Astrocyte (in vitro differentiated cells and primary cell): ENCODE data around the gene FAM174C. TPM values are rescaled to one million over a fixed set of nuclear protein-coding genes. Genes with fewer than 3 reads are reported as not detected.

ENCODE experiments used
- DNase-seq: peaks from one replicate; pipeline ENCODE4 v3.0.0-alpha.2; 2010; ENCODE audit warnings: low read depth
- FAIRE-seq: peaks from 2 replicates; lab custom pipeline; 2011; peaks lifted over from hg19 to GRCh38; lab: Jason Lieb, UNC
- H2AFZ ChIP-seq: 2 replicates; pipeline ENCODE4 v1.6.0; 2012; ENCODE audit warnings: low read depth, low read length, inconsistent platforms
- H3K27ac ChIP-seq: 2 replicates; pipeline ENCODE4 v1.5.1; 2011; ENCODE audit warnings: low read depth, low read length, inconsistent platforms
- H3K27me3 ChIP-seq: 2 replicates; pipeline ENCODE4 v1.6.0; 2011; ENCODE audit warnings: low read length, inconsistent platforms; ENCODE audit not compliant: insufficient read depth
- H3K36me3 ChIP-seq: 2 replicates; pipeline ENCODE4 v1.5.1; 2011; ENCODE audit warnings: low read length, inconsistent platforms; ENCODE audit not compliant: insufficient read depth
- H3K4me1 ChIP-seq: 2 replicates; pipeline ENCODE4 v1.5.1; 2011; ENCODE audit warnings: low read length, inconsistent platforms; ENCODE audit not compliant: insufficient read depth
- H3K4me2 ChIP-seq: 2 replicates; pipeline ENCODE4 v1.6.0; 2012; ENCODE audit warnings: low read length, inconsistent platforms
- H3K4me3 ChIP-seq: 2 replicates; pipeline ENCODE4 v1.5.1; 2011; ENCODE audit warnings: low read depth, mild to moderate bottlenecking, low read length, inconsistent platforms; ENCODE audit not compliant: insufficient read depth
- H3K79me2 ChIP-seq: 2 replicates; pipeline ENCODE4 v1.6.0; 2012; ENCODE audit warnings: mild to moderate bottlenecking, low read length, inconsistent platforms; ENCODE audit not compliant: insufficient read depth
- H3K9ac ChIP-seq: 2 replicates; pipeline ENCODE4 v1.6.0; 2012; ENCODE audit warnings: mild to moderate bottlenecking, low read length, inconsistent platforms
- H3K9me3 ChIP-seq: 2 replicates; pipeline ENCODE4 v1.5.1; 2012; ENCODE audit warnings: low read depth, mild to moderate bottlenecking, low read length, inconsistent platforms; ENCODE audit not compliant: insufficient read depth
- H4K20me1 ChIP-seq: 2 replicates; pipeline ENCODE4 v1.6.0; 2012; ENCODE audit warnings: low read length, inconsistent platforms; ENCODE audit not compliant: insufficient read depth
- H3K27ac Mint-ChIP-seq: one replicate; pipeline ENCODE4 v1.8.0; 2021; ENCODE audit warnings: mild to moderate bottlenecking, mixed read lengths; ENCODE audit not compliant: unreplicated experiment
- H3K27me3 Mint-ChIP-seq: one replicate; pipeline ENCODE4 v1.8.0; 2021; ENCODE audit warnings: low read depth, mixed read lengths; ENCODE audit not compliant: unreplicated experiment
- H3K36me3 Mint-ChIP-seq: one replicate; pipeline ENCODE4 v1.8.0; 2021; ENCODE audit warnings: low read depth, mixed read lengths; ENCODE audit not compliant: unreplicated experiment
- H3K4me1 Mint-ChIP-seq: one replicate; pipeline ENCODE4 v1.8.0; 2021; ENCODE audit warnings: low read depth, mixed read lengths; ENCODE audit not compliant: unreplicated experiment
- H3K4me3 Mint-ChIP-seq: one replicate; pipeline ENCODE4 v1.8.0; 2021; ENCODE audit warnings: mild to moderate bottlenecking, moderate library complexity, mixed read lengths; ENCODE audit not compliant: unreplicated experiment
- H3K9me3 Mint-ChIP-seq: one replicate; pipeline ENCODE4 v1.8.0; 2021; ENCODE audit warnings: mild to moderate bottlenecking, mixed read lengths; ENCODE audit not compliant: unreplicated experiment
- EZH2 ChIP-seq: IDR thresholded peaks from 2 replicates; pipeline ENCODE4 v1.6.1; 2012; ENCODE audit warnings: mild to moderate bottlenecking, low read length, inconsistent platforms; ENCODE audit not compliant: insufficient read depth
- total RNA-seq: library from RNA; stranded (reverse); gene quantifications from 2 replicates; pipeline ENCODE4 v1.2.1, GENCODE V29; 2021
- TF ChIP-seq, protein P1 (sequence below): IDR thresholded peaks from 2 replicates; pipeline ENCODE4 v1.5.1; 2011; ENCODE audit warnings: low read depth, mild to moderate bottlenecking, inconsistent platforms, low read length, moderate library complexity; ENCODE audit not compliant: insufficient read depth

Gene FAM174C
- total RNA-seq, 1 donor from 2014 or later, result 50.5 TPM

DNA sequence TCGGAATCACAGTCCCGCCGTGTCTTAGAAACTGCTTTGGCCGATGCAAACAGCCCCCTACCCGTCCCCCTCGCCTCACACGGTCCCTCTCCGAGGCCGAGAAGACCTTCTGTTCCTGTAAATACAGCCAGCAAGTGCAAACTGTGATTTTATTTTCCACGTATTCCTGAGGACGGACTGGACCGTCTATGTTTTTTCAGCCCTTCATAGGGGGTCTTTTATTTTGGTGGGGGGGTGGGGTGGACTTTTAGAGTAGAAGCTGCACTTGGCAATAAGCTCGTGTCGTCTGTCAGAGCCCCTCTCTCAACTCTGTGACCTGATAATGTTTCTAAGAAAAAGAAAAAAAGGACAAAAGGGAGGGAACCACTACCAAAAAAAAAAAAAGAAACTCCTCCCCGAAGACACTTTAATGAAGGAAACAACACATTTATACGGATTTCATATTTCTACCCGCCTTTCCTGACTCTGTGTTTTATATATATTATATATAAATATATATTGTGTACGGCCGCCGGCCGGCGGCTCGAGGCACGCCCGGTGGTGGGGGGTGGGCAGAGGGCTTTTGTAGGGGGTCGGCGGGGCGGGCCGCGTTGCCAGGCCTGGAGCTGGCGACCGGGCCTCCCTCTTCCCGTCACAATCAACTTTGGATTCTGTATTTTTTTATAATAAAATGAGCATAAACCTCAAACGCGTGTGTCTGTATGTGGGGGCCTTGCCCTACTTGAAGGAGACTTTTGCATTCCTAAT is 25.6 kb downstream of the FAM174C start:
- Histone ChIP-seq H3K36me3 (no peaks in the 10 kb centered on the region), H3K4me1 (no peaks in the 10 kb centered on the region), H3K9me3 (no peaks in the 10 kb centered on the region), H3K4me3 (no peak overlapping the region), H3K27ac (no peak overlapping the region), H3K27me3 (peaks cover 4% of the 10 kb centered on the region), H4K20me1 (no peaks in the 10 kb centered on the region), H3K79me2 (no peaks in the 10 kb centered on the region), H2AFZ (no peak overlapping the region), H3K9ac (no peak overlapping the region), H3K4me2 (no peak overlapping the region)
- no peak for FAIRE-seq
- H3K27ac Mint-ChIP-seq, result no peak overlapping the region
- no peaks in the 10 kb centered on the region for H3K9me3 Mint-ChIP-seq
- DNase-seq, result no peak
- peaks cover 2% of the 10 kb centered on the region for H3K27me3 Mint-ChIP-seq
- H3K36me3 Mint-ChIP-seq, result no peaks in the 10 kb centered on the region
- TF ChIP-seq, protein P1, sequence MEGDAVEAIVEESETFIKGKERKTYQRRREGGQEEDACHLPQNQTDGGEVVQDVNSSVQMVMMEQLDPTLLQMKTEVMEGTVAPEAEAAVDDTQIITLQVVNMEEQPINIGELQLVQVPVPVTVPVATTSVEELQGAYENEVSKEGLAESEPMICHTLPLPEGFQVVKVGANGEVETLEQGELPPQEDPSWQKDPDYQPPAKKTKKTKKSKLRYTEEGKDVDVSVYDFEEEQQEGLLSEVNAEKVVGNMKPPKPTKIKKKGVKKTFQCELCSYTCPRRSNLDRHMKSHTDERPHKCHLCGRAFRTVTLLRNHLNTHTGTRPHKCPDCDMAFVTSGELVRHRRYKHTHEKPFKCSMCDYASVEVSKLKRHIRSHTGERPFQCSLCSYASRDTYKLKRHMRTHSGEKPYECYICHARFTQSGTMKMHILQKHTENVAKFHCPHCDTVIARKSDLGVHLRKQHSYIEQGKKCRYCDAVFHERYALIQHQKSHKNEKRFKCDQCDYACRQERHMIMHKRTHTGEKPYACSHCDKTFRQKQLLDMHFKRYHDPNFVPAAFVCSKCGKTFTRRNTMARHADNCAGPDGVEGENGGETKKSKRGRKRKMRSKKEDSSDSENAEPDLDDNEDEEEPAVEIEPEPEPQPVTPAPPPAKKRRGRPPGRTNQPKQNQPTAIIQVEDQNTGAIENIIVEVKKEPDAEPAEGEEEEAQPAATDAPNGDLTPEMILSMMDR, result no peak
- no peak for TF ChIP-seq EZH2
- H3K4me1 Mint-ChIP-seq, result no peaks in the 10 kb centered on the region
- no peak overlapping the region for H3K4me3 Mint-ChIP-seq

DNA sequence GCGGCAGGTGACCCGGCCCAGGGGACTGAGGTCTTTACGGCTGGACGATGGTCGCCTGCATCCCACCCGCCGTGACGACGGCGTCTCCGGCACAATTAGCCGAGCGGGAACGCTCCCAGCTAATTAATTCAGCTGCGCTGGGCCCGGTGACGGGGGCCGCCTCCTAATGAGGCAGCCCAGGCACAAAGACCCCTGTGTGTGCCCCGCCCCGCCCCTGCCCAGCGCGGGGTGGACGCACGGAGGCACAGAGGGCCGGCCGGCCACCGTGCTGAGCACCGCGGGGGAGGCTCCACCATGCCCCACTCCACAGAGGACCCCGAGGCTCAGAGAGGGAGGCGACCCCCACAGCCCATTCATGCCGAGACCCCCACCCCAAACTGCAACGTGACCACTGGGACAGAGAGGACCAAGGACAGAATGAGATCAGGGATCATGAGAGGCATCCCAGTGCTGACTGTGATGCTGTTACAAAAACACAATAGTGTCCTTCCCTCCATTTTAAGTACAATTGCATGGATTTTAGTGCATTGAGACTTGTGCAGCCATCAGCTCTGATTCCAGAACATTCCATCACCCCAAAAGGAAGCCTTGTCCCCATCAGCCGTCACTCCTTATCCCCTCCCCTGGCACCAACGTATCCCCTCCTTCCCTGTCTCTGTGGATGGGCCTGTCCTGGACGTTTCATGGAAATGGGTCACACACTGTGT is 27.4 kb downstream of the FAM174C start:
- Histone ChIP-seq H3K27ac (no peak overlapping the region), H3K9me3 (no peaks in the 10 kb centered on the region), H4K20me1 (no peaks in the 10 kb centered on the region), H3K27me3 (peaks cover 4% of the 10 kb centered on the region), H2AFZ (peak overlapping the region; percentile 60), H3K36me3 (no peaks in the 10 kb centered on the region), H3K79me2 (no peaks in the 10 kb centered on the region), H3K4me1 (no peaks in the 10 kb centered on the region), H3K4me2 (no peak overlapping the region), H3K9ac (no peak overlapping the region), H3K4me3 (no peak overlapping the region)
- H3K4me1 Mint-ChIP-seq, result no peaks in the 10 kb centered on the region
- FAIRE-seq (no peak), DNase-seq (no peak)
- H3K27ac Mint-ChIP-seq, result no peak overlapping the region
- H3K27me3 Mint-ChIP-seq, result peaks cover 2% of the 10 kb centered on the region
- H3K4me3 Mint-ChIP-seq, result no peak overlapping the region
- TF ChIP-seq EZH2, result no peak
- TF ChIP-seq, protein P1, result no peak
- H3K9me3 Mint-ChIP-seq, result no peaks in the 10 kb centered on the region
- H3K36me3 Mint-ChIP-seq, result no peaks in the 10 kb centered on the region
